Measurements from ENCODE around the gene ACAP2. TPM values are rescaled to one million over a fixed set of nuclear protein-coding genes. Genes with fewer than 3 reads are reported as not detected.

ACAP2 gene
- total RNA-seq, 1 experiment from 2014 or later: 42.9 TPM

DNA sequence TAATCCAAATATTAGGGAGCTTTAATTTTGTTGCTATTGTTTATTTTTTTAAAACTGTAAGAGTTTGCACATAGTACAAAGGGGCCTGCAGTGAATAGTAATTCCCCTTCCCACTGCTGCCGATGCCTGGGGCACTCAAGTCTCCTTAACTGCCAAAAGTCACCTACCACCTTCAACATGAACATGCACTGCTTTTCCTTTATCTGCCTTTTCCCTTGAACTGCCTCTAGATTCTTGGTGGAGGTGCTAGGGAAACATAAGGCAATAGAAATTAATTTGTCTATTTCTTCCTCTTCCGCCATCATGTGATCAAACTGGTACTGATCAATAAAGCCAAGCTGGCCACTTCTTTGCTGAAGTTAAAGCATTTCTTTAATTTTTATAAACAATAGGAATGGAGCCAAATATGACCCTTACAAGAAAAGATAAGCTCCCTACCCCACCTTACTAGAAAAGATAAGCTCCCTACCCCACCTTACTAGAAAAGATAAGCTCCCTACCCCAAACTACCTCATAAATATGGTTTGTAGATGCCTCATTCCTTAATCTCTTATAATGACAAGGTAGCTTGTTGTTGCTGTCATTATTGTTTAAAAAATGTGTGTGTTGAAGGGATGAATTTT is 17.4 kb upstream of the ACAP2 start:
- no peak overlapping the region for H3K4me3 Mint-ChIP-seq (ENCODE audit: unreplicated experiment)
- peaks cover 5% of the 10 kb centered on the region; the same call in 1 of the 2 replicates for H3K4me1 ChIP-seq
- no peak overlapping the region for H3K27ac Mint-ChIP-seq (ENCODE audit: unreplicated experiment)
- POLR2A ChIA-PET: no interaction called here
- TF ChIP-seq, protein P1, sequence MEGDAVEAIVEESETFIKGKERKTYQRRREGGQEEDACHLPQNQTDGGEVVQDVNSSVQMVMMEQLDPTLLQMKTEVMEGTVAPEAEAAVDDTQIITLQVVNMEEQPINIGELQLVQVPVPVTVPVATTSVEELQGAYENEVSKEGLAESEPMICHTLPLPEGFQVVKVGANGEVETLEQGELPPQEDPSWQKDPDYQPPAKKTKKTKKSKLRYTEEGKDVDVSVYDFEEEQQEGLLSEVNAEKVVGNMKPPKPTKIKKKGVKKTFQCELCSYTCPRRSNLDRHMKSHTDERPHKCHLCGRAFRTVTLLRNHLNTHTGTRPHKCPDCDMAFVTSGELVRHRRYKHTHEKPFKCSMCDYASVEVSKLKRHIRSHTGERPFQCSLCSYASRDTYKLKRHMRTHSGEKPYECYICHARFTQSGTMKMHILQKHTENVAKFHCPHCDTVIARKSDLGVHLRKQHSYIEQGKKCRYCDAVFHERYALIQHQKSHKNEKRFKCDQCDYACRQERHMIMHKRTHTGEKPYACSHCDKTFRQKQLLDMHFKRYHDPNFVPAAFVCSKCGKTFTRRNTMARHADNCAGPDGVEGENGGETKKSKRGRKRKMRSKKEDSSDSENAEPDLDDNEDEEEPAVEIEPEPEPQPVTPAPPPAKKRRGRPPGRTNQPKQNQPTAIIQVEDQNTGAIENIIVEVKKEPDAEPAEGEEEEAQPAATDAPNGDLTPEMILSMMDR (IDR thresholded peaks at IDR 0.05; ENCODE audit: insufficient read depth in 1 of 2, low read depth in 1 of 2, low read length in 1 of 2, severe bottlenecking in 1 of 2, unreplicated experiment in 1 of 2): no peak
- H3K27me3 ChIP-seq (replicated peaks; ENCODE audit: control insufficient read depth, insufficient read depth, low read length): no peaks in the 10 kb centered on the region
- H3K27me3 Mint-ChIP-seq (ENCODE audit: insufficient read depth, unreplicated experiment): no peaks in the 10 kb centered on the region
- H3K9me3 ChIP-seq: no peaks in the 10 kb centered on the region
- intact Hi-C loops (cut with micrococcal nuclease; ENCODE audit: unreplicated experiment): no loop called here
- H3K4me3 ChIP-seq (ENCODE audit: low read depth, low read length): no peak overlapping the region
- BruUV-seq (replicated peaks): no TSS peak
- no peak for DNase-seq
- CTCF ChIA-PET: no interaction called here
- H3K4me1 Mint-ChIP-seq (ENCODE audit: low read depth, unreplicated experiment): no peaks in the 10 kb centered on the region
- no peaks in the 10 kb centered on the region for H3K36me3 ChIP-seq (ENCODE audit: control insufficient read depth, insufficient read depth, low read length)
- no peaks in the 10 kb centered on the region for H3K9me3 Mint-ChIP-seq (ENCODE audit: unreplicated experiment)
- H3K36me3 Mint-ChIP-seq (ENCODE audit: insufficient read depth, unreplicated experiment): no peaks in the 10 kb centered on the region

DNA sequence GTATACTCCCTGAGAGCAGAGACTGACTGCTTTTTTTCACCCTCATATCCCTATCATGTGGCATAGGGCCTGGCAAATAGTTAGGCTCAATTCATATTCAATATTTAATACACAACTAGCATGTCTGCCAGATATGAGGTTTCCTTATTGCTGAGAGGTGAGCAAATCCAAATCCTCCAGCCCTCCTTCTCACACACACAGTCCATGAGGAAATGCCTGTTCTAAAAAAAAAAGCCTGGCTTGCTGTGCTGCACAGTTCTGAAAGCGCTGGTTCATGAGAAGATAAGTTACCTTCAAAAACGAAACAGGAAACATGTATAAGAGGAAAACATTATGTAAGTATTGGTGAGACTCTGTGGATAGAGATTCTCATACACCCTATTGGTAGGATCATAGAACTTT is 15.5 kb upstream of the ACAP2 start:
- DNase-seq: no peak
- Histone ChIP-seq H3K36me3 (ENCODE audit: control insufficient read depth, insufficient read depth, low read length) (no peaks in the 10 kb centered on the region), H3K4me3 (ENCODE audit: low read depth, low read length) (no peak overlapping the region), H3K27me3 (replicated peaks; ENCODE audit: control insufficient read depth, insufficient read depth, low read length) (no peaks in the 10 kb centered on the region), H3K9me3 (no peaks in the 10 kb centered on the region), H3K4me1 (peaks cover 5% of the 10 kb centered on the region)
- Mint-ChIP-seq H3K27ac (ENCODE audit: unreplicated experiment) (no peak overlapping the region), H3K36me3 (ENCODE audit: insufficient read depth, unreplicated experiment) (no peaks in the 10 kb centered on the region), H3K9me3 (ENCODE audit: unreplicated experiment) (no peaks in the 10 kb centered on the region), H3K4me3 (ENCODE audit: unreplicated experiment) (no peak overlapping the region), H3K4me1 (ENCODE audit: low read depth, unreplicated experiment) (no peaks in the 10 kb centered on the region), H3K27me3 (ENCODE audit: insufficient read depth, unreplicated experiment) (no peaks in the 10 kb centered on the region)
- TF ChIP-seq, protein P1 (IDR thresholded peaks at IDR 0.05; ENCODE audit: insufficient read depth in 1 of 2, low read depth in 1 of 2, low read length in 1 of 2, severe bottlenecking in 1 of 2, unreplicated experiment in 1 of 2): no peak
- POLR2A ChIA-PET: no interaction called here
- intact Hi-C loops (cut with micrococcal nuclease; ENCODE audit: unreplicated experiment): no loop called here
- no TSS peak for BruUV-seq (replicated peaks)
- CTCF ChIA-PET: no interaction called here

DNA sequence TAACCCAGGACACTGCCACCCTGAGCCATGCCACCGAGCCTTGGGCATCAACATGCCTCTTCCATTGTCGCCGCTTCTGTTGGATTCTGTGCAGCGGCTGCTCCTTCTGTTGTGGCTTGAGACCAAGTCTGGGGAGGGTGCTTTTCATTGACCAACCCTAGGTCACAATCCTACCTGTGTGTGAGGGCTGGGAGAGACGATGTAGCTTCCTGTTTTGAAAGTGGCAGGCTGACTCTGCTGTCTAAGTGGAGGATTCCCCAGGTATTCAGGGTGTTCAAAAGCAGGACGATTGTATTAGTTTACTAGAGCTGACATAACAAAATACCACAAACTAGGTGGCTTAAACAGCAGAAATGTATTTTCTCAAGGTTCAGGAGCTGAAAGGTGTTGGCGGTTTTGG is 13.0 kb upstream of the ACAP2 start:
- Histone ChIP-seq H3K4me3 (ENCODE audit: low read depth, low read length) (no peak overlapping the region), H3K36me3 (ENCODE audit: control insufficient read depth, insufficient read depth, low read length) (no peaks in the 10 kb centered on the region), H3K4me1 (peaks cover 9% of the 10 kb centered on the region), H3K27me3 (replicated peaks; ENCODE audit: control insufficient read depth, insufficient read depth, low read length) (no peaks in the 10 kb centered on the region), H3K9me3 (no peaks in the 10 kb centered on the region)
- intact Hi-C loops (cut with micrococcal nuclease; ENCODE audit: unreplicated experiment): no loop called here
- Mint-ChIP-seq H3K27me3 (ENCODE audit: insufficient read depth, unreplicated experiment) (no peaks in the 10 kb centered on the region), H3K36me3 (ENCODE audit: insufficient read depth, unreplicated experiment) (no peaks in the 10 kb centered on the region), H3K9me3 (ENCODE audit: unreplicated experiment) (no peaks in the 10 kb centered on the region), H3K27ac (ENCODE audit: unreplicated experiment) (no peak overlapping the region), H3K4me1 (ENCODE audit: low read depth, unreplicated experiment) (no peaks in the 10 kb centered on the region), H3K4me3 (ENCODE audit: unreplicated experiment) (no peak overlapping the region)
- no TSS peak for BruUV-seq (replicated peaks)
- no peak for DNase-seq
- POLR2A ChIA-PET: no interaction called here
- CTCF ChIA-PET: interaction anchor here (0.6 kb wide), 1 partner anchor 46 kb away, joined by 3 read pairs; no protein-coding TSS in a partner anchor
- TF ChIP-seq, protein P1 (IDR thresholded peaks at IDR 0.05; ENCODE audit: insufficient read depth in 1 of 2, low read depth in 1 of 2, low read length in 1 of 2, severe bottlenecking in 1 of 2, unreplicated experiment in 1 of 2): no peak

Measured in Caco-2 (cell line).